ENCODE measurements around the gene KIF19. TPM values are rescaled to one million over a fixed set of nuclear protein-coding genes. Genes with fewer than 3 reads are reported as not detected.
A peak's percentile ranks its signal among the peaks of the same experiment; 100 is the strongest.

KIF19 gene
- total RNA-seq, 1 experiment from 2014 or later: 0.11 TPM

- no peak for DNase-seq (ENCODE audit: low read depth, low spot score)
- in situ Hi-C loops (cut with HindIII; ENCODE audit: low pct_unique_long_range_greater_than_20kb, low sequenced_read_pairs): no loop called here
These were observed 27.5 kb downstream of the KIF19 start for GRCh38 chr17:74353446-74354060.

- in situ Hi-C loops (cut with HindIII; ENCODE audit: low pct_unique_long_range_greater_than_20kb, low sequenced_read_pairs): no loop called here
- DNase-seq (ENCODE audit: low read depth, low spot score): peak; percentile 74
These were observed 28.1 kb downstream of the KIF19 start for GRCh38 chr17:74354123-74354522.

GRCh38 chr17:74354561-74354960 lies 28.5 kb downstream of the KIF19 start:
- in situ Hi-C loops (cut with HindIII; ENCODE audit: low pct_unique_long_range_greater_than_20kb, low sequenced_read_pairs): no loop called here
- DNase-seq (ENCODE audit: low read depth, low spot score): no peak

- DNase-seq (ENCODE audit: low read depth, low spot score): no peak
- in situ Hi-C loops (cut with HindIII; ENCODE audit: low pct_unique_long_range_greater_than_20kb, low sequenced_read_pairs): no loop called here
These were observed 29.0 kb downstream of the KIF19 start for GRCh38 chr17:74355065-74355464.

GRCh38 chr17:74356646-74357465 lies 30.8 kb downstream of the KIF19 start:
- DNase-seq (ENCODE audit: low read depth, low spot score): no peak
- in situ Hi-C loops (cut with HindIII; ENCODE audit: low pct_unique_long_range_greater_than_20kb, low sequenced_read_pairs): no loop called here

GRCh38 chr17:74357466-74357809 lies 31.4 kb downstream of the KIF19 start:
- DNase-seq (ENCODE audit: low read depth, low spot score): no peak
- in situ Hi-C loops (cut with HindIII; ENCODE audit: low pct_unique_long_range_greater_than_20kb, low sequenced_read_pairs): no loop called here

- peak; percentile 45 for DNase-seq (ENCODE audit: low read depth, low spot score)
- in situ Hi-C loops (cut with HindIII; ENCODE audit: low pct_unique_long_range_greater_than_20kb, low sequenced_read_pairs): no loop called here
These were observed 32.7 kb downstream of the KIF19 start for GRCh38 chr17:74358697-74359096.

GRCh38 chr17:74359916-74360315 lies 33.9 kb downstream of the KIF19 start:
- no peak for DNase-seq (ENCODE audit: low read depth, low spot score)
- in situ Hi-C loops (cut with HindIII; ENCODE audit: low pct_unique_long_range_greater_than_20kb, low sequenced_read_pairs): no loop called here

- DNase-seq (ENCODE audit: low read depth, low spot score): no peak
- in situ Hi-C loops (cut with HindIII; ENCODE audit: low pct_unique_long_range_greater_than_20kb, low sequenced_read_pairs): no loop called here
These were observed 34.8 kb downstream of the KIF19 start for GRCh38 chr17:74360899-74361229.

- in situ Hi-C loops (cut with HindIII; ENCODE audit: low pct_unique_long_range_greater_than_20kb, low sequenced_read_pairs): no loop called here
- peak; percentile 79 for DNase-seq (ENCODE audit: low read depth, low spot score)
These were observed 35.4 kb downstream of the KIF19 start, which contains the start of gene BTBD17 for GRCh38 chr17:74361230-74362068. TSS of gene BTBD17 (minus strand) at chr17:74361868. CDS start at chr17:74361819, 49 bp downstream.

GRCh38 chr17:74362069-74362405 lies 36.0 kb downstream of the KIF19 start:
- no peak for DNase-seq (ENCODE audit: low read depth, low spot score)
- in situ Hi-C loops (cut with HindIII; ENCODE audit: low pct_unique_long_range_greater_than_20kb, low sequenced_read_pairs): no loop called here

GRCh38 chr17:74362810-74363498 lies 36.9 kb downstream of the KIF19 start:
- in situ Hi-C loops (cut with HindIII; ENCODE audit: low pct_unique_long_range_greater_than_20kb, low sequenced_read_pairs): no loop called here
- DNase-seq (ENCODE audit: low read depth, low spot score): no peak

- DNase-seq (ENCODE audit: low read depth, low spot score): no peak
- in situ Hi-C loops (cut with HindIII; ENCODE audit: low pct_unique_long_range_greater_than_20kb, low sequenced_read_pairs): no loop called here
These were observed 41.2 kb downstream of the KIF19 start, which contains the start of gene GPR142 for GRCh38 chr17:74367206-74367605. TSS of gene GPR142 (plus strand) at chr17:74367506. CDS start at chr17:74369541, 2,035 bp downstream.

- in situ Hi-C loops (cut with HindIII; ENCODE audit: low pct_unique_long_range_greater_than_20kb, low sequenced_read_pairs): no loop called here
- DNase-seq (ENCODE audit: low read depth, low spot score): peak; percentile 90
These were observed 42.5 kb downstream of the KIF19 start for GRCh38 chr17:74368341-74369081.

- DNase-seq (ENCODE audit: low read depth, low spot score): peak; percentile 38
- in situ Hi-C loops (cut with HindIII; ENCODE audit: low pct_unique_long_range_greater_than_20kb, low sequenced_read_pairs): no loop called here
These were observed 43.2 kb downstream of the KIF19 start for GRCh38 chr17:74369221-74369620.

- DNase-seq (ENCODE audit: low read depth, low spot score): no peak
- in situ Hi-C loops (cut with HindIII; ENCODE audit: low pct_unique_long_range_greater_than_20kb, low sequenced_read_pairs): no loop called here
These were observed 43.9 kb downstream of the KIF19 start for GRCh38 chr17:74369665-74370490.

Data from SK-MEL-5 (cell line).